GM12872 (cell line): ENCODE measurements around the gene GNAQ.

Experiments
- TF ChIP-seq, protein P1 (sequence below): IDR thresholded peaks from 3 replicates; pipeline ENCODE4 v1.5.1; 2011; ENCODE audit warnings: low read depth, mild to moderate bottlenecking, low read length, moderate library complexity; ENCODE audit not compliant: insufficient read depth

Gene GNAQ

DNA sequence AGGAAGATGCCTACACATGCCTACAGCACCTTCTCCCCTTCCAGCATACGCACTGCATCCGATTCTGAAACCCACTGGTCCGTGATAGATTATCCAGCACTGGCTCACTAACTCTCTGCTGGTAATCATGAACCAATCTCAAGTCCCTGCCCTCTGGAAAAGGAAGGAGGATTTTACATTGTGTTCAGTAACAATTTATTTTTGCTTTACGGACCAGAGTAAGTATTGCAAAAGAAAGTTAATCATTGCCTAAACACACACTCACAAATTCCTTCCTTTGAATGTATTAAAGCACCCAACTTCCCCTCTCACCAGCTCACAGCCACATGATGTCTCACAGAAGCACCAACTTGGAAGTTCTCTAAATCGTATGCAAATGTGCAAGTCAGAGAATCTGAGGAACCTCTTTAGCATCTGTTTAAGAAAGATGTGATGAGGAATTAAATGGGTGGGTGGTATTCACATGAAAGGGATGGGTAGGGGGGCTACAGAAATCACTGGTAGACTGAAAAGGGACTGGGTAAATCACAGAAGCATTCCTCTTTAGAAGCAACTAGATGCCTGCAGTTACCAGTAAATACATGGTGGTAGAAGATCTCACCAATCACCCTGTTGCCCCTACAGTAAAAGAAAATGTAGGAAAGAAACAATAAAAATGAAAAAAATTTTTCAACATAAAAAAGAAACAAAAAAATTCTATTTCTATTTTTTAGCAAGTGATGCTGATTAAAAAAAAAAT is 8.4 kb downstream of the GNAQ start:
- TF ChIP-seq, protein P1, sequence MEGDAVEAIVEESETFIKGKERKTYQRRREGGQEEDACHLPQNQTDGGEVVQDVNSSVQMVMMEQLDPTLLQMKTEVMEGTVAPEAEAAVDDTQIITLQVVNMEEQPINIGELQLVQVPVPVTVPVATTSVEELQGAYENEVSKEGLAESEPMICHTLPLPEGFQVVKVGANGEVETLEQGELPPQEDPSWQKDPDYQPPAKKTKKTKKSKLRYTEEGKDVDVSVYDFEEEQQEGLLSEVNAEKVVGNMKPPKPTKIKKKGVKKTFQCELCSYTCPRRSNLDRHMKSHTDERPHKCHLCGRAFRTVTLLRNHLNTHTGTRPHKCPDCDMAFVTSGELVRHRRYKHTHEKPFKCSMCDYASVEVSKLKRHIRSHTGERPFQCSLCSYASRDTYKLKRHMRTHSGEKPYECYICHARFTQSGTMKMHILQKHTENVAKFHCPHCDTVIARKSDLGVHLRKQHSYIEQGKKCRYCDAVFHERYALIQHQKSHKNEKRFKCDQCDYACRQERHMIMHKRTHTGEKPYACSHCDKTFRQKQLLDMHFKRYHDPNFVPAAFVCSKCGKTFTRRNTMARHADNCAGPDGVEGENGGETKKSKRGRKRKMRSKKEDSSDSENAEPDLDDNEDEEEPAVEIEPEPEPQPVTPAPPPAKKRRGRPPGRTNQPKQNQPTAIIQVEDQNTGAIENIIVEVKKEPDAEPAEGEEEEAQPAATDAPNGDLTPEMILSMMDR: no peak

DNA sequence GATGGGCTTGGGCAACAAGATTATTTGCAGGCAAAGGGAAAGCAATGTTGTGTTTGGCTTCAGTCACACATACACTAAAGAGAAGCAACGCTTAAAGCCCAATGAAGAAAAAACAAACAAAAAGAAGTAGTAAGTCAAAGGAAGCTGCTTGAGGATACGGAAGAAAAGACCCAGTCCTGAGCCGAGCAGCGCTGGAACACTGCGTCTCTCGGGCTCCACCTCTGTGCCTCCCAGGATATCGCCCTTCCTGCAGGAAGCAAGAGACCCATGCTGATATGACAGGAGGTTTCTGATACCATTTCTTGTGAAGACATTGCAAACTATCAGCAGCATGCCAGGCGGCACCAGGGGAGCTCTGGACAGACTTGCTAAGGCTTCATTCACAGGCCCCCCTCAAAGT is 9.9 kb downstream of the GNAQ start:
- TF ChIP-seq, protein P1: no peak

DNA sequence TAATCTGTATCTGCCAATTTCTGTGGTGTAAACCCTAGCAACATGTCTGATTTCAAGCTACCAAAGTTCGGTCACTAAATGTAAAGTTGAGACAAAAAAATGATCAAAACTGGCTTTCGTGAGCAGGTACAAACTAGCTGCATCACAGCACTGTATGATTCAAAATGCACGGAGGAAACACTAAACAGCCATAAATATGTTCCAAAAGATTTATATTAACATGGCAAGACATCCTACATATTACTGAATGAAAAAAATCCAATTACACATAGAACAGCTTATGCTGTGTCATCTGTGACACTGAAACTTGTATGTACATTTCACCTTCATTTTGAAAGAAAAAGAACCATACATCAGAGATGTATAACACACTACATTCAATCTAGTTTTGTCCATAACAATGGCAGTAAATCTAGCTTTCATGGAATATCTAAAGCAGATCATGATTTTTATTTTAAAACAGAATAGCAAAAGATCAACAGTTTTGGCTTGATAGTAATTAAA is 14.4 kb downstream of the GNAQ start:
- TF ChIP-seq, protein P1: no peak

DNA sequence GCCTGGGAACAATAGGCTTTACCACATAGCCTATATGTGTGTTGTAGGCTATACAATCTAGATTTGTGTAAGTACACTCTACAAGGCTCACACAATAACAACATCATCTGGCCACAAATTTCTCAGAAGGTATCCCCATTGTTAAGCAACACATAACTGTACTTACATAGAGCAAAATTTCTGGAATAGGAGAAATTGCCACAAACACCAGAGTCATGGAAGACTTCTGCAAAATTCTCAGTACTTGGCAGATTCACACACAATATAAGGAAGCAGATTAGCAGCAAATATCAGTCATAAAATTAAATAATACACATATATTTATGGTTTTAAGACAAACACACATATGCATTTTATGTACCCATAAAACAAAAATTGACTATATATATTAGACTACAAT is 16.4 kb downstream of the GNAQ start:
- TF ChIP-seq, protein P1: no peak

DNA sequence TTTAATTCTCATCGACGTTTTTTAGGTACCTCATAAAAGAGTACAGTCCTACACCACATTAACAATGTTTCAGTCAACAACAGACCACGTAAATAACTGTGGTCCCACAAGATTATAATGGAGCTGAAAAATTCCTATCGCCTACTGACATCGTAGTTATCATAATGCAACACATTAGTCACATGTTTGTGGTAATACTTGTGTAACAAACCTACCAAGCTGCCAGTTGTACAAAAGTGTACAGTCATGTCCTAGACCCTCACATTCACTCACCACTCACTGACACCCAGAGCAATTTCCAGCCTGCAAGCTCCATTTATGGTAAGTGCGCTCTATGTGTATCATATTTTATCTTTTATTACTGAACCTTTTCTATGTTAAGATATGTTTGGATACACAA is 16.8 kb downstream of the GNAQ start:
- TF ChIP-seq, protein P1: no peak

DNA sequence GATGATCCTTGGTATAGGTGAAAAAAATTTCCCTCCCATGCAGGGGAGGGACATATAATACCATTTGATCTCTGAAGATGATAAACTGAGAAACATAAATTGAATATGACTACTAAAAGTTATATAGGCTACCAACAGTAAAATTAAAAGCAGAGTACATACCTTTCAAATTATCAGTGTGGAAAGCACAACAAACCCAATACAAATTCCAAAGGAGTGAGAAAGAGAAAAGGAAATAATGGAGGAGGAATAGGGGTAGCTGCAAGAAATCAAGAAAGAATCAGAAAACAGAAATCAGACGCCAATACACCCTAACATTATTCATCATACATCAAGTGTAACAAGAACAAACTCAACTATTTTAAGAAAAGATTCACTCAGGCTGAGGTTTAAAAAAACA is 17.7 kb downstream of the GNAQ start:
- TF ChIP-seq, protein P1: no peak

DNA sequence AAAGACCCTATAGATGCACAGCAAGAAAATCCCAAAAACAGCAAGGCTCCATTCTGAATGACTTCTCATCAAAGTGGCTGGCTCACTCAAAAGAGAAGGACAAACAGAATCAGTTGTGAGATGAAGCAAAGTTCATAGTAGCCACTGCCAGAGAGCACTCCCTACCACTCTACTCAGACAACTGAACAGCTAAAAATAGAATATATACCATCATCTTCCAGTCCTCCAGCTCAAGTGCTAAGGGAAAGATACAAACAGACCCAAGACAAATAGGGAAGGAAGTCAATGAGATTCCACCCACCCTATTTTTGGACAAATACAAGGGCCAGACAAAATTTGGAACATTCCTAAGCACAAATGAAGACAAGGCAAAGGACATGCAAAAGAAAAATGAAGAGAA is 20.6 kb downstream of the GNAQ start:
- TF ChIP-seq, protein P1: no peak

DNA sequence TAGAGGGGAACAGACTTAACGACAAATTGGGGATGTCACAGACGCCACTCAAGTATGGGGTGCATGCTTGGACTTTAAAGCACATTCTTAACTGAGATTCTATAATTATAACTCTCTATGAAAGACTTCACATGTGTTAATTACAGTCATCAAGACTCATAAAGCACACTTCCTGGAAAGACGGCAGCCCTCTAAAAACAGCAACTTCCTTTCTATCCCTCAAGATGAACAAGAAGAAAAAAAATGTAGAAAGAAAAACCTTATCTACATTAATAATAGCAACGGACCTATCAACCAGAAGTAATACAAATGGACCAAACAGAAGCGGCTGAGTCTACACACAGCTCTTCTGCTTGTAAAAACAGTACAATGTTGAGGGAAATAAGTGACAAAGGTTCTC is 21.2 kb downstream of the GNAQ start:
- TF ChIP-seq, protein P1: no peak
